ENCODE measurements around the gene PPP2R2B.

GRCh38 chr5:146799231-146799630, 79.3 kb downstream of the PPP2R2B start:
- TF ChIP-seq EZH2 (IDR thresholded peaks at IDR 0.05; ENCODE audit: borderline replicate concordance, low read depth, low read length, poor library complexity, severe bottlenecking) (no peak), CTCF (conservative IDR thresholded peaks at IDR 0.05; ENCODE audit: low read depth, low read length) (no peak)
